Effector memory CD8-positive, alpha-beta T cell (primary cell): Measurements from ENCODE around the gene PCP4L1.

ENCODE experiments used
- ATAC-seq: fragments of 150-1000 bp; cut with Tn5 transposase; replicated peaks from 2 replicates; pipeline ENCODE4 v1.10.0; 2021; ENCODE audit warnings: mild to moderate bottlenecking, moderate library complexity
- DNase-seq, 3 experiments: peaks; one replicate each; pipeline ENCODE4 v3.0.0; 2021
- H3K27ac Mint-ChIP-seq, 2 donors: one replicate each; pipeline ENCODE4 v1.8.0; 2022; ENCODE audit warnings: mild to moderate bottlenecking in 2 of 2, mixed read lengths in 2 of 2, moderate library complexity in 2 of 2
- H3K27me3 Mint-ChIP-seq, 2 donors: one replicate each; pipeline ENCODE4 v1.8.0; 2022; ENCODE audit warnings: mixed read lengths in 2 of 2
- H3K36me3 Mint-ChIP-seq: one replicate; pipeline ENCODE4 v1.8.0; 2022; ENCODE audit warnings: mild to moderate bottlenecking, moderate library complexity, mixed read lengths; ENCODE audit not compliant: insufficient read depth
- H3K4me1 Mint-ChIP-seq, 2 donors: one replicate each; pipeline ENCODE4 v1.8.0; 2022; ENCODE audit warnings: low read depth in 2 of 2, mixed read lengths in 2 of 2
- H3K4me3 Mint-ChIP-seq, 2 donors: one replicate each; pipeline ENCODE4 v1.8.0; 2022; ENCODE audit warnings: mild to moderate bottlenecking in 2 of 2, mixed read lengths in 2 of 2, moderate library complexity in 2 of 2
- H3K9me3 Mint-ChIP-seq, 2 donors: one replicate each; pipeline ENCODE4 v1.8.0; 2022; ENCODE audit warnings: mixed read lengths in 2 of 2
- total RNA-seq, 9 experiments: gene quantifications; one replicate each; lab custom pipeline; 2026; lab: John Stamatoyannopoulos, UW

The PCP4L1 gene
- 0 reads per million in 9 experiments for total RNA-seq

DNA sequence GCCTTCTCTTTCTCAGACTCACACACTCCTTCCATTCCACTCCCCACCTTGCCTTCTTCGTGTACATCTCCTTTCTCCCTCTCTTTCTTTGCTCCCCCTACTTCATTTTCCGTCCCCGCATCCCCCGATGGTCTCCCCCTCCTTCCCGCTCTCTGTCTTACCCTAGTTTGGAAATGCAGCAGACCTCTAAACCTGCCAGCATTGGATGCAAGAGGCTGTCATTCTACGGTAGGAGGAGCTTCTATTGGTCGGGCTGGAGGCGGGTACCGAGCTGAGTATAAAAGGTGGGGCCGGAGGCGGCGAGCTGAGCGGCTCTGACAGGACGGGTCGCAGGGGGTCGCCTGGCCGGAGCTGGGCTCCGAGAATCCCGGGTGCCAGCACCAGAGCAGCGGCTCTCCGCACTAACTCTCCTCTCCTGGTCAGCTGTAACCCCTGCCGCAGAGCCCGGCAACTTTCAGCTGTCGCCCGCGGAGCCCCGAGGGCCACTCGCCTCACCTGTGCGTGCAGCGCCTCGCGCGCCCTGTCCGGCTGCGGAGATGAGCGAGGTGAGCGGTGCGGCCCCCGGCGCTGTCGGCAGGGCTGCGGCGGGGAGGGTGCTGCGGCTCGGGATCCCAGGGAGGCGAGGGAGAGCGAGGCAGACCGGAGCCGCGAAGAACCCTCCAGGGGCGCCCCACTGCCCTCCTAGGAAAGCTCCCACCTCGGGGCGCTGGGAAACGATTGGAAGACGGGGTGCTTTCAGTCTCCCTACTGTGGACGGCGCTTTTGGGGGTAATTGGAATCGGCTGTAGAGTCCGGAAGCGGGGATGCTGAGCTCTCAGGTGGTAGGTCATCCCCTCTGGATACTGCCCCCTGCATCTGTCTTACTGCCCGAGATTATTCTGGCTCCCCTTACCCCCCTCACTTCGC lies at the start of gene PCP4L1:
Gene PCP4L1, plus strand, starts transcription at position 307 of the 906 bp plus-strand sequence. Its CDS starts 230 bp downstream, at position 537.
- H3K4me1 Mint-ChIP-seq = peaks cover 5 to 7% of the 10 kb centered on the region in 2 donors
- peak; percentile 64 for ATAC-seq
- H3K27me3 Mint-ChIP-seq = peaks cover 72 to 75% of the 10 kb centered on the region in 2 donors
- no peak within 1 kb of the TSS for H3K27ac Mint-ChIP-seq
- H3K36me3 Mint-ChIP-seq = peaks cover 4% of the 10 kb centered on the region
- peaks cover 5 to 7% of the 10 kb centered on the region in 2 donors for H3K9me3 Mint-ChIP-seq
- H3K4me3 Mint-ChIP-seq = peak within 1 kb of the TSS; percentile 68 to 76
- DNase-seq = peak in 1 of 3 experiments; percentile 5

DNA sequence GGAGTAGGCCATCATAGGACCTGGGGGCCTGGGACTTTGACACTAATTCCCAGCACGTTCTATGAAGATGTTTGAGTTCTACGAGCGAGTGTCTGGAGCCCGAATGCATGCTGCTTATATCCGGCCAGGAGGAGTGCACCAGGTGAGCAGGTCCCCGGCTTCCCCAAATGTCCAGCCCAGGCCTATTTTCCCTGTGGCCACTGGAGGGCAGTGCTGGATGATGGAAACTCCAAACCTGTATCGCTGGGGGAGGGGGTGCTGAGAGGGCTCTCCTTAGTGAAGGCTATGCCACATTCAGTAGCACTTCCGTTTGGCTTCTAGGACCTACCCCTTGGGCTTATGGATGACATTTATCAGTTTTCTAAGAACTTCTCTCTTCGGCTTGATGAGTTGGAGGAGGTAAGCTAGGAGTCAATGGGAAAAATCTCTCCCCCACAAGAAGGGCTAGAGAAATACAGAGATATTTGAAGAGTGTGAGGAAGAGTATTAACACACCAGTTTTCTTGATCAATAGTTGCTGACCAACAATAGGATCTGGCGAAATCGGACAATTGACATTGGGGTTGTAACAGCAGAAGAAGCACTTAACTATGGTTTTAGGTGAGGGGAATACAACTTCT lies 48.6 kb upstream of the PCP4L1 start:
- H3K4me1 Mint-ChIP-seq = peaks cover 21 to 26% of the 10 kb centered on the region in 2 donors
- H3K4me3 Mint-ChIP-seq = no peak overlapping the region
- peak; percentile 62 to 68 (median 63) for DNase-seq
- H3K36me3 Mint-ChIP-seq = peaks cover 80% of the 10 kb centered on the region
- H3K27ac Mint-ChIP-seq = peak overlapping the region; percentile 7 to 50
- no peaks in the 10 kb centered on the region for H3K9me3 Mint-ChIP-seq
- ATAC-seq = peak; percentile 90
- H3K27me3 Mint-ChIP-seq = no peaks in the 10 kb centered on the region

DNA sequence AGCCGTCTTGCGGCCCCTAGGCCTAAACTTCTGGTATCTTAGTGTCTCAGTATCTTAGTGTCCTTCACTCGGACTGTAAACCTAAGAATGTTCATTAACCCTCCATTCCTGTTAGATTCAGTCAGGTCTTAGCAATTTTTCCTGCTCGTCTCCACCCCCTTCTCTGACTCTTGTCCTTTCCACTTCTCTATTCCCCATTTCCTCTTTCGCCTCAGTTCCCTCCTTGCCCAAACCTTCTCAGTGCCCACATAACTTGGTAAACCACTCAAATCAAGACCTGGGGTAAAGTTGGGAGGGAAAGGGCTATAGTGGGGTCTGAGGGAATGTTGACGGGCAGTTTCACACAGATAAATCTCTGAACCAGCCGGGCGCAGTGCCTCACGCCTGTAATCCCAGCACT lies 44.2 kb upstream of the PCP4L1 start:
- Mint-ChIP-seq H3K9me3 (no peaks in the 10 kb centered on the region), H3K4me3 (no peak overlapping the region), H3K27me3 (no peaks in the 10 kb centered on the region), H3K27ac (no peak overlapping the region), H3K4me1 (peaks cover 25 to 36% of the 10 kb centered on the region in 2 donors), H3K36me3 (peaks cover 53% of the 10 kb centered on the region)
- no peak for DNase-seq
- ATAC-seq = no peak

DNA sequence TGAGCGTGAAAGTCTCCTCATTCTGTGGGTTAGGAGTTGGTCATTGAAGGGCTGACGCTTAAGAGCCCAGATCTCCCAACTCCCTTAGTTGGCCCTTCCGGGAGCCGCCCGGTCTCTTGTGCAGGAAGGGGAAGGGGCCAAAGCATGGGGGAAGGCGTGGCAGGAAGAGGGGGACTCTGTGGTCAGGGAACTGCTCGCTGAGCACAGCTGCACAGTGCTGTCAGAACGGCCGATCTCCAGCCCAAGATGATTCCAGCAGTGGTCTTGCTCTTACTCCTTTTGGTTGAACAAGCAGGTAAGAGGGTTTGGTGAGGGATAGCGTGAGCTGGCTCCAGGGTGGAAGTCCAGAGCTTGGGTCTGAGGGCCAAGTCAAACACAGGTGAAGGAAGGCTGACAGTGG lies 43.5 kb upstream of the PCP4L1 start, which contains the start of gene FCER1G:
Gene FCER1G, plus strand, starts transcription at position 220 of the 400 bp plus-strand sequence. Its CDS starts 27 bp downstream, at position 247.
- Mint-ChIP-seq H3K4me3 (peak within 1 kb of the TSS; percentile 27 to 36), H3K36me3 (peaks cover 46% of the 10 kb centered on the region), H3K27me3 (no peaks in the 10 kb centered on the region), H3K4me1 (peaks cover 19 to 29% of the 10 kb centered on the region in 2 donors), H3K9me3 (no peaks in the 10 kb centered on the region), H3K27ac (peak within 1 kb of the TSS; percentile 51 to 79)
- no peak for DNase-seq
- ATAC-seq = peak; percentile 19

GRCh38 chr1:161216945-161217712 lies 41.4 kb upstream of the PCP4L1 start:
- Mint-ChIP-seq H3K27me3 (peaks cover 0 to 5% of the 10 kb centered on the region in 2 donors), H3K36me3 (peaks cover 27% of the 10 kb centered on the region), H3K4me3 (peak overlapping the region in 1 of 2 donors; percentile 55), H3K4me1 (peaks cover 18 to 27% of the 10 kb centered on the region in 2 donors), H3K9me3 (no peaks in the 10 kb centered on the region), H3K27ac (peak overlapping the region; percentile 79 to 91)
- ATAC-seq (peak; percentile 62), DNase-seq (no peak)

DNA sequence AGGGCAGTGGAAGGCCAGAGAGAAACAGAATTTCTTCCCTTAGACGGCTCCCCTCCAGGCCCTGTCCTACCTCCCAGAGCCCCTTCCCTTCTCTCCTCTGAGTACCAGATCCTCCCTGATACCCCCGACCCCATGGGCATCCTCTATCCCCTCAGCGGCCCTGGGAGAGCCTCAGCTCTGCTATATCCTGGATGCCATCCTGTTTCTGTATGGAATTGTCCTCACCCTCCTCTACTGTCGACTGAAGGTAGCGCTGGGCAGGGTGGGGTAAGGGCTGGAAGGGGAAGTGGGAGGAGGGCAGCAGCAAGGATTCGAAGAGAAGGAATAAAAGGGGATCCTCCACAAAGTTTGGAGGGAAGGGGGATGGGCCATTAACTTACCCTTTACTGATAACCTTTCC lies 40.7 kb upstream of the PCP4L1 start:
- H3K4me1 Mint-ChIP-seq = peaks cover 18 to 27% of the 10 kb centered on the region in 2 donors
- no peak overlapping the region for H3K4me3 Mint-ChIP-seq
- no peaks in the 10 kb centered on the region for H3K9me3 Mint-ChIP-seq
- H3K27me3 Mint-ChIP-seq = peaks cover 0 to 10% of the 10 kb centered on the region in 2 donors
- DNase-seq (no peak), ATAC-seq (no peak)
- peak overlapping the region; percentile 79 to 80 for H3K27ac Mint-ChIP-seq
- H3K36me3 Mint-ChIP-seq = peaks cover 20% of the 10 kb centered on the region

GRCh38 chr1:161218301-161219077 lies 40.1 kb upstream of the PCP4L1 start:
- H3K36me3 Mint-ChIP-seq = peaks cover 14% of the 10 kb centered on the region
- ATAC-seq = no peak
- peaks cover 0 to 10% of the 10 kb centered on the region in 2 donors for H3K27me3 Mint-ChIP-seq
- peak overlapping the region; percentile 79 to 80 for H3K27ac Mint-ChIP-seq
- H3K4me1 Mint-ChIP-seq = peaks cover 18 to 27% of the 10 kb centered on the region in 2 donors
- DNase-seq = no peak
- no peak overlapping the region for H3K4me3 Mint-ChIP-seq
- no peaks in the 10 kb centered on the region for H3K9me3 Mint-ChIP-seq

GRCh38 chr1:161219078-161219892 lies 39.3 kb upstream of the PCP4L1 start:
- H3K4me1 Mint-ChIP-seq = peaks cover 18 to 32% of the 10 kb centered on the region in 2 donors
- H3K36me3 Mint-ChIP-seq = peaks cover 6% of the 10 kb centered on the region
- ATAC-seq = no peak
- H3K4me3 Mint-ChIP-seq = no peak overlapping the region
- H3K27ac Mint-ChIP-seq = peak overlapping the region in 1 of 2 donors; percentile 79
- H3K27me3 Mint-ChIP-seq = peaks cover 0 to 10% of the 10 kb centered on the region in 2 donors
- no peak for DNase-seq
- H3K9me3 Mint-ChIP-seq = no peaks in the 10 kb centered on the region

DNA sequence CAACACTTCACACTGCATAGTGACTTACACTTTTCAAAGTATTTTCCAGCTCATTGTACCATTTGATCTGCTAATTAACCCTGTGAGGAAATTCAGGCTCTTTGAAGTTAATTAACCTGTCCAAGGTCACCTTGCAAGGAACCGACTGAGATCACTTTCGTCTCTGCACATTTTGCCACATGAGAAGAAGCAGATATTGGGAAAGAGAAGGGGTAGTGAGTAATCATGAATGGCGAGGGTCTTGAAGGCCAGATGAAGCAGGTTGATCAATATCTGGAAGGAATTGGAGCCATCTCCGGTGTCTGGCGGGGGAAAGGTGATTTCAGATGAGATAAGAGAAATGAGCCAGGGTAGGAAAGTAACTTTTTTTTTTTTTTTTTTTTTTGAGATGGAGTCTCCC lies 38.5 kb upstream of the PCP4L1 start:
- Mint-ChIP-seq H3K27me3 (peaks cover 0 to 10% of the 10 kb centered on the region in 2 donors), H3K4me3 (no peak overlapping the region), H3K9me3 (no peaks in the 10 kb centered on the region), H3K27ac (no peak overlapping the region), H3K36me3 (no peaks in the 10 kb centered on the region), H3K4me1 (peaks cover 17 to 32% of the 10 kb centered on the region in 2 donors)
- ATAC-seq (no peak), DNase-seq (no peak)

GRCh38 chr1:161222175-161223019 lies 36.1 kb upstream of the PCP4L1 start:
- Mint-ChIP-seq H3K36me3 (no peaks in the 10 kb centered on the region), H3K27ac (peak overlapping the region in 1 of 2 donors; percentile 2), H3K4me3 (no peak overlapping the region), H3K4me1 (peaks cover 26 to 45% of the 10 kb centered on the region in 2 donors), H3K9me3 (no peaks in the 10 kb centered on the region), H3K27me3 (peaks cover 0 to 10% of the 10 kb centered on the region in 2 donors)
- DNase-seq (no peak), ATAC-seq (no peak)
